Cardiac muscle cell (in vitro differentiated cells and primary cell): ENCODE measurements around the gene GIT2. TPM values are rescaled to one million over a fixed set of nuclear protein-coding genes. Genes with fewer than 3 reads are reported as not detected.

Source experiments
- DNase-seq, 2 donors: peaks; one replicate each; pipeline versions ENCODE4 v3.0.0 to v3.0.0-alpha.2; 2010 to 2017; ENCODE audit warnings: low read depth in 1 of 2, low spot score in 1 of 2
- H3K27ac ChIP-seq: fragments of 200-600 bp; sonication (generic); 2 replicates; pipeline ENCODE4 v1.5.1; 2016
- H3K27me3 ChIP-seq: fragments of 200-600 bp; sonication (generic); 2 replicates; pipeline ENCODE4 v1.6.0; 2016; ENCODE audit warnings: control low read depth
- H3K36me3 ChIP-seq: fragments of 200-600 bp; sonication (generic); 2 replicates; pipeline ENCODE4 v1.5.1; 2016; ENCODE audit warnings: control low read depth
- H3K4me1 ChIP-seq: fragments of 200-600 bp; sonication (generic); 2 replicates; pipeline ENCODE4 v1.8.1; 2017; ENCODE audit warnings: low read depth, mild to moderate bottlenecking, mixed run types
- H3K4me3 ChIP-seq: fragments of 200-600 bp; sonication (generic); 2 replicates; pipeline ENCODE4 v1.5.1; 2016; ENCODE audit warnings: mild to moderate bottlenecking
- H3K9me3 ChIP-seq: fragments of 200-600 bp; sonication (generic); 2 replicates; pipeline ENCODE4 v1.5.1; 2017; ENCODE audit warnings: low read depth, mild to moderate bottlenecking, control low read depth
- CTCF ChIP-seq: IDR thresholded peaks from 2 replicates; pipeline ENCODE4 v1.5.1; 2012; ENCODE audit warnings: low read depth, mild to moderate bottlenecking, low read length
- polyA plus RNA-seq: library from polyadenylated mRNA; unstranded; fragments of >200 nt; fragmentation: Nextera tagmentation; extraction: Ambion mirVana; gene quantifications from 2 replicates; pipeline ENCODE4 v1.2.1, GENCODE V29; 2016
- total RNA-seq: library from RNA; depleted of rRNA; stranded (reverse); fragments of >200 nt; gene quantifications from 2 replicates; pipeline ENCODE4 v1.2.3, GENCODE V29; 2016

Gene GIT2
- total and polyA plus RNA-seq, 2 experiments from 2014 or later, result 23.3 to 25.7 TPM

GRCh38 chr12:109926488-109927210 lies 69.5 kb downstream of the GIT2 start:
- Histone ChIP-seq H3K27ac (no peak overlapping the region), H3K4me1 (peaks cover 6% of the 10 kb centered on the region), H3K9me3 (no peaks in the 10 kb centered on the region), H3K27me3 (no peaks in the 10 kb centered on the region), H3K36me3 (peaks cover 3% of the 10 kb centered on the region), H3K4me3 (no peak overlapping the region)
- no peak for DNase-seq
- no peak for TF ChIP-seq CTCF

- H3K4me1 ChIP-seq, result peaks cover 6% of the 10 kb centered on the region
- H3K9me3 ChIP-seq, result no peaks in the 10 kb centered on the region
- no peak for TF ChIP-seq CTCF
- H3K27me3 ChIP-seq, result no peaks in the 10 kb centered on the region
- H3K36me3 ChIP-seq, result no peaks in the 10 kb centered on the region
- peak overlapping the region; percentile 73 for H3K27ac ChIP-seq
- H3K4me3 ChIP-seq, result no peak overlapping the region
- DNase-seq, result no peak
Measured at GRCh38 chr12:109926016-109926415, 70.2 kb downstream of the GIT2 start.

GRCh38 chr12:109925185-109925840 lies 70.9 kb downstream of the GIT2 start:
- Histone ChIP-seq H3K36me3 (no peaks in the 10 kb centered on the region), H3K9me3 (no peaks in the 10 kb centered on the region), H3K27ac (peak overlapping the region; percentile 73), H3K4me1 (peaks cover 6% of the 10 kb centered on the region), H3K4me3 (no peak overlapping the region), H3K27me3 (no peaks in the 10 kb centered on the region)
- TF ChIP-seq CTCF, result no peak
- peak in 1 of 2 donors; percentile 37 for DNase-seq

GRCh38 chr12:109923481-109924245 lies 72.5 kb downstream of the GIT2 start:
- H3K4me1 ChIP-seq, result peaks cover 6% of the 10 kb centered on the region
- H3K4me3 ChIP-seq, result no peak overlapping the region
- H3K36me3 ChIP-seq, result peaks cover 8% of the 10 kb centered on the region
- no peak overlapping the region for H3K27ac ChIP-seq
- no peaks in the 10 kb centered on the region for H3K9me3 ChIP-seq
- DNase-seq, result no peak
- TF ChIP-seq CTCF, result no peak
- H3K27me3 ChIP-seq, result no peaks in the 10 kb centered on the region

GRCh38 chr12:109923038-109923437 lies 73.1 kb downstream of the GIT2 start:
- Histone ChIP-seq H3K4me3 (no peak overlapping the region), H3K4me1 (peaks cover 6% of the 10 kb centered on the region), H3K36me3 (peaks cover 9% of the 10 kb centered on the region), H3K27ac (no peak overlapping the region), H3K9me3 (no peaks in the 10 kb centered on the region), H3K27me3 (no peaks in the 10 kb centered on the region)
- no peak for TF ChIP-seq CTCF
- no peak for DNase-seq
